PFSK-1 (cell line): ENCODE results near the gene CEPT1.

Experiments used
- POLR2AphosphoS5 ChIP-seq: IDR thresholded peaks from 2 replicates; pipeline ENCODE4 v1.6.1; 2012; ENCODE audit warnings: low read depth, mild to moderate bottlenecking, control low read depth, low read length, moderate library complexity
- TAF1 ChIP-seq: IDR thresholded peaks from 2 replicates; pipeline ENCODE4 v1.6.1; 2012; ENCODE audit warnings: low read length, control low read depth, borderline replicate concordance; ENCODE audit not compliant: insufficient read depth
- TF ChIP-seq, protein P1 (sequence below), 2 experiments: IDR thresholded peaks; 2 replicates each; pipeline versions ENCODE4 v1.6.1 to v1.8.0; 2011 to 2012; ENCODE audit warnings: low read depth in 2 of 2, low read length in 2 of 2, control low read depth in 1 of 2, inconsistent platforms in 1 of 2, mild to moderate bottlenecking in 1 of 2, moderate library complexity in 1 of 2; ENCODE audit not compliant: insufficient read depth in 1 of 2

DNA sequence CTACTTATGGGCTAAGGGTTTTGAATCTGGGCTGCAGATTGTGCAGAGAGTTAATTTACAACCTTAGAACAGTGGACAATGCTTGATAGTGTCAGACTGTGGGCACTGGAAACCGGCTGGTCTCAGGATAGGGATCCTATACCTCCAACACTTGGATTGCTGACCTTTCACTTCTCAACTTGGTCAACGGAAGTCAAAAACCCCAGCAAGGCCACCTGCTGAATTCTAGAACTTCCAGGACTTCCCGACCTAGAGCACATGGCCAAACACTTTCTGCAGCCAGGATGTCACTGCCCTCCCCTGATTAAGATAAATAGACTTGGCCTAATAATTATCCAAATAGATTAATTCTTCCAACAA is 60.8 kb downstream of the CEPT1 start:
- TF ChIP-seq POLR2AphosphoS5 (no peak), TAF1 (no peak)
- TF ChIP-seq, protein P1, sequence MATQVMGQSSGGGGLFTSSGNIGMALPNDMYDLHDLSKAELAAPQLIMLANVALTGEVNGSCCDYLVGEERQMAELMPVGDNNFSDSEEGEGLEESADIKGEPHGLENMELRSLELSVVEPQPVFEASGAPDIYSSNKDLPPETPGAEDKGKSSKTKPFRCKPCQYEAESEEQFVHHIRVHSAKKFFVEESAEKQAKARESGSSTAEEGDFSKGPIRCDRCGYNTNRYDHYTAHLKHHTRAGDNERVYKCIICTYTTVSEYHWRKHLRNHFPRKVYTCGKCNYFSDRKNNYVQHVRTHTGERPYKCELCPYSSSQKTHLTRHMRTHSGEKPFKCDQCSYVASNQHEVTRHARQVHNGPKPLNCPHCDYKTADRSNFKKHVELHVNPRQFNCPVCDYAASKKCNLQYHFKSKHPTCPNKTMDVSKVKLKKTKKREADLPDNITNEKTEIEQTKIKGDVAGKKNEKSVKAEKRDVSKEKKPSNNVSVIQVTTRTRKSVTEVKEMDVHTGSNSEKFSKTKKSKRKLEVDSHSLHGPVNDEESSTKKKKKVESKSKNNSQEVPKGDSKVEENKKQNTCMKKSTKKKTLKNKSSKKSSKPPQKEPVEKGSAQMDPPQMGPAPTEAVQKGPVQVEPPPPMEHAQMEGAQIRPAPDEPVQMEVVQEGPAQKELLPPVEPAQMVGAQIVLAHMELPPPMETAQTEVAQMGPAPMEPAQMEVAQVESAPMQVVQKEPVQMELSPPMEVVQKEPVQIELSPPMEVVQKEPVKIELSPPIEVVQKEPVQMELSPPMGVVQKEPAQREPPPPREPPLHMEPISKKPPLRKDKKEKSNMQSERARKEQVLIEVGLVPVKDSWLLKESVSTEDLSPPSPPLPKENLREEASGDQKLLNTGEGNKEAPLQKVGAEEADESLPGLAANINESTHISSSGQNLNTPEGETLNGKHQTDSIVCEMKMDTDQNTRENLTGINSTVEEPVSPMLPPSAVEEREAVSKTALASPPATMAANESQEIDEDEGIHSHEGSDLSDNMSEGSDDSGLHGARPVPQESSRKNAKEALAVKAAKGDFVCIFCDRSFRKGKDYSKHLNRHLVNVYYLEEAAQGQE (IDR thresholded peaks at IDR 0.05; ENCODE audit: insufficient read depth in 1 of 2, low read depth in 2 of 2, low read length in 2 of 2) = no peak
